ENCODE measurements around the gene ABCC10. TPM values are rescaled to one million over a fixed set of nuclear protein-coding genes. Genes with fewer than 3 reads are reported as not detected.

The ABCC10 gene
- polyA plus RNA-seq, 1 donor from 2014 or later, result 22.4 TPM

- no peaks in the 10 kb centered on the region for H3K36me3 ChIP-seq (ENCODE audit: insufficient read depth, low read length)
- H3K27ac ChIP-seq (ENCODE audit: low read length), result no peak overlapping the region
- H3K9ac ChIP-seq (ENCODE audit: low read length), result peak overlapping the region; percentile 84
- no peaks in the 10 kb centered on the region for H4K20me1 ChIP-seq (ENCODE audit: insufficient read depth)
- TF ChIP-seq CTCF (IDR thresholded peaks at IDR 0.05; ENCODE audit: poor library complexity, severe bottlenecking), result peak; percentile 90
- no peak for TF ChIP-seq EP300 (conservative IDR thresholded peaks at IDR 0.05; ENCODE audit: poor library complexity, severe bottlenecking)
- no peak for TF ChIP-seq SMC3 (conservative IDR thresholded peaks at IDR 0.05; ENCODE audit: poor library complexity)
- H3K79me2 ChIP-seq (replicated peaks; ENCODE audit: insufficient read depth, low read length), result no peaks in the 10 kb centered on the region
- no peaks in the 10 kb centered on the region for H3F3A ChIP-seq (ENCODE audit: insufficient read depth, low read length, poor library complexity, severe bottlenecking)
- no peaks in the 10 kb centered on the region for H3K9me2 ChIP-seq (ENCODE audit: insufficient read depth, low read length)
- H3K9me3 ChIP-seq (ENCODE audit: low read length), result no peaks in the 10 kb centered on the region
- no peaks in the 10 kb centered on the region for H3K27me3 ChIP-seq (ENCODE audit: insufficient read depth, low read depth, low read length)
- peak overlapping the region; percentile 99 for H3K4me3 ChIP-seq (ENCODE audit: low read length)
- H2AFZ ChIP-seq (ENCODE audit: low read depth, low read length), result no peak overlapping the region
- peak overlapping the region; percentile 73 for H3K4me2 ChIP-seq (ENCODE audit: low read length)
Measured at GRCh38 chr6:43454290-43454695, 27.0 kb downstream of the ABCC10 start.

GRCh38 chr6:43454696-43455530, 27.6 kb downstream of the ABCC10 start:
- H2AFZ ChIP-seq (ENCODE audit: low read depth, low read length), result peak overlapping the region; percentile 48
- peaks cover 2% of the 10 kb centered on the region for H3K27me3 ChIP-seq (ENCODE audit: insufficient read depth, low read depth, low read length)
- no peaks in the 10 kb centered on the region for H3F3A ChIP-seq (ENCODE audit: insufficient read depth, low read length, poor library complexity, severe bottlenecking)
- H3K79me2 ChIP-seq (replicated peaks; ENCODE audit: insufficient read depth, low read length), result no peaks in the 10 kb centered on the region
- no peaks in the 10 kb centered on the region for H3K9me3 ChIP-seq (ENCODE audit: low read length)
- H3K36me3 ChIP-seq (ENCODE audit: insufficient read depth, low read length), result no peaks in the 10 kb centered on the region
- peak overlapping the region; percentile 69 for H3K27ac ChIP-seq (ENCODE audit: low read length)
- H3K9me2 ChIP-seq (ENCODE audit: insufficient read depth, low read length), result no peaks in the 10 kb centered on the region
- H4K20me1 ChIP-seq (ENCODE audit: insufficient read depth), result no peaks in the 10 kb centered on the region
- H3K4me3 ChIP-seq (ENCODE audit: low read length), result peak overlapping the region; percentile 99
- peak overlapping the region; percentile 73 for H3K4me2 ChIP-seq (ENCODE audit: low read length)
- peak overlapping the region; percentile 84 for H3K9ac ChIP-seq (ENCODE audit: low read length)
- TF ChIP-seq POLR2AphosphoS5 (IDR thresholded peaks at IDR 0.05), result peak; percentile 23
- TF ChIP-seq RAD21 (conservative IDR thresholded peaks at IDR 0.05), result peak; percentile 67
- no peak for TF ChIP-seq REST (IDR thresholded peaks at IDR 0.05; ENCODE audit: borderline replicate concordance)
- no peak for TF ChIP-seq EZH2 (IDR thresholded peaks at IDR 0.05; ENCODE audit: borderline replicate concordance, insufficient read depth, low read length, poor library complexity, severe bottlenecking)
- no peak for TF ChIP-seq EP300 (conservative IDR thresholded peaks at IDR 0.05; ENCODE audit: poor library complexity, severe bottlenecking)
- TF ChIP-seq MXI1 (conservative IDR thresholded peaks at IDR 0.05; ENCODE audit: poor library complexity, severe bottlenecking), result peak; percentile 27
- TF ChIP-seq SMC3 (conservative IDR thresholded peaks at IDR 0.05; ENCODE audit: poor library complexity), result peak; percentile 83
- TF ChIP-seq CTCF (IDR thresholded peaks at IDR 0.05; ENCODE audit: poor library complexity, severe bottlenecking), result peak; percentile 24
- TF ChIP-seq TAF1 (IDR thresholded peaks at IDR 0.05; ENCODE audit: low read depth), result no peak

Measured in neural cell (in vitro differentiated cells).